Cardiac atrium fibroblast (primary cell): ENCODE data around the gene SULT1A2. TPM values are rescaled to one million over a fixed set of nuclear protein-coding genes. Genes with fewer than 3 reads are reported as not detected.

Source experiments
- total RNA-seq: library from RNA; depleted of rRNA; stranded (reverse); fragments of >200 nt; gene quantifications from 2 replicates; pipeline ENCODE4 v1.2.3, GENCODE V29; 2015

The SULT1A2 gene
- 4.7 and 5.5 TPM in 2 replicates for total RNA-seq

DNA sequence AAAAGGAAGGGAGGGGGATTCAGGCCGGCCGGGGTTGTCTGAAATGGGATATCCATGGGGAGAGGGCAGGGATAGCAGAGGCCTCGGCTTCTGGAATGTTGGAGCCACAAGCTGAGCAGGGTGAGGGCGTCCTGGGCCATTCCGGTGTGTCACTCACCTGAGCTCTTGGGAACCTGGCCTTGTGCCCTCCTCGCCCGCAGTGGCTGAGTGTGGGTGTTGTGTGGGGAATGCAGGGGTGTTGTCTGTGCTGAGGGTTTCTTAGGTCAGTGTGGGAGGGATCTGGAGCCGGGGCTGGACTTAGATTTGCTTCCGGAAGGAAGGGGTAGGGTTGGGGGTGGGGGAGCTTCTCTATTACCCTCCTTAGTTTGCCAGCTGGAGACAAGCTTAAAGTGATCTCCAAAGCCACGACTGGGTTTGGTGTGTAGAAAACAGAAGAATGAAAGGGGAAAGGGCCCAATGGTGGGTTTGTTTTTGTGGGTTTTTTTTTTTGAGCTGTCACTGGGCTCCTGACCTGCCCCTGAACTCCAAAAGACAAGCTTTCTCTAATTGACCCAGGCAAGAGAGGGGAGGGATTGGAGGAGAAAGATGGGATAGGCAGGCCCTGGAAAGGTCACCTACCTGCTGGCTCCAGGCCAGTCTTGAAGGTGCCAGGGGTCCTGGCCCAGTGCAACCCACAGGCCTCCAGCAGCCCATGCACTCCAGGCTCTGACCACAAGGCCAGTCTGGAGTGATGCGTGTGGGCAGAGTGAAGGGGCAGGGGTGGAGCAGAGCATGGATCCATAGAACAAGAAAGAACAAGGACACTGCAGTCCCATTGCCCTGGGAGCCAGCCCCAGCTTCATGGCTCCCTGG, at the start of gene SULT1A2:
Gene SULT1A2 (minus strand): TSS at position 211 of the 852 bp plus-strand sequence. CDS start 1,120 bp downstream, outside the sequence.

DNA sequence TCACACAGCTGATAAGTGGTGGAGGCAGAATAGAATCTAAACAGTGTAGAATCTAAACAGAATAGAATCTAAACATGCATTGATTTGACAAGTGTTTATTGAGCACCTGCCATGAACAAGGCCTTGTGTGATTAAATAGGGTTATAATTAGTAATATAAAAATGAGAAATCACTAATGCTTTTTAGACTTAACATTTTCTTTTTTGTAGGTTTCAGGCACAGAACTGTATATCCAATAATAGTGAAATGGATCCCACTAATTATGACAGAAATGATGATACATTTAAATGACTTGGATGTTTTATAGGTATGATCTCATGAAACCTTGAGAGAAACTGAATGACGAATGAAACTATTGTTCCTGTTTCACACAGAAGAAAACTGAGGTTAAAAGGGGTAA, 40.9 kb upstream of the SULT1A2 start, which contains the start of gene NPIPB8:
Gene NPIPB8 (plus strand): TSS at position 301 of the 400 bp plus-strand sequence. CDS start 296 bp downstream, outside the sequence.

DNA sequence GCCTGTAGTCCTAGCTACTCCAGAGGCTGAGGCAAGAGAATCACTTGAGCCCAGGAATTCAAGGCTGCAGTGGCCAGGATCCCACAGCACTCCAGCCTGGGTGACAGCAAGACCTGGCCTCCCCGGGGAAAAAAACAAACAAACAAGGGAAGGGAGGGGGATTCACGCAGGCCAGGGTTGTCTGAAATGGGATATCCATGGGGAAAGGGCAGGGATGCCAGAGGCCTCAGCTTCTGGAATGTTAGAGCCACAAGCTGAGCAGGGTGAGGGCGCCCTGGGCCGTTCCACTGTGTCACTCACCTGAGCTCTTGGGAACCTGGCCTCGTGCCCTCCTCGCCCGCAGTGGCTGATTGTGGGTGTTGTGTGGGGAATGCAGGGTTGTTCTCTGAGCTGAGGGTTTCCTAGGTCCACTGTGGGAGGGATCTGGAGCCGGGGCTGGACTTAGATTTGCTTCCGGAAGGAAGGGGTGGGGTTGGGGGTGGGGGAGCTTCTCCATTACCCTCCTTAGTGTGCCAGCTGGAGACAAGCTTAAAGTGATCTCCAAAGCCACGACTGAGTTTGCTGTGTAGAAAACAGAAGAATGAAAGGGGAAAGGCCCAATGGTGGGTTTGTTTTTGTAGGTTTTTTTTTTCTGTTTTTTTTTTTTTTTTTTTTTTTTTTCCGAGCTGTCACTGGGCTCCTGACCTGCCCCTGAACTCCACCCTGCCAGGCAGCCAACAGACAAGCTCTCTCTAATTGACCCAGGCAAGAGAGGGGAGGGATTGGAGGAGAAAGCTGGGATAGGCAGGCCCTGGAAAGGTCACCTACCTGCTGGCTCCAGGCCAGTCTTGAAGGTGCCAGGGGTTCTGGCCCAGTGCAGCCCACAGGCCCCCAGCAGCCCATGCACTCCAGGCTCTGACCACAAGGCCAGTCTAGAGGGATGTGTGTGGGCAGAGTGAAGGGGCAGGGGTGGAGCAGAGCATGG, 13.1 kb upstream of the SULT1A2 start, which contains the start of gene SULT1A1:
Gene SULT1A1 (minus strand): TSS at position 414 of the 964 bp plus-strand sequence. CDS start 1,189 bp downstream, outside the sequence.

DNA sequence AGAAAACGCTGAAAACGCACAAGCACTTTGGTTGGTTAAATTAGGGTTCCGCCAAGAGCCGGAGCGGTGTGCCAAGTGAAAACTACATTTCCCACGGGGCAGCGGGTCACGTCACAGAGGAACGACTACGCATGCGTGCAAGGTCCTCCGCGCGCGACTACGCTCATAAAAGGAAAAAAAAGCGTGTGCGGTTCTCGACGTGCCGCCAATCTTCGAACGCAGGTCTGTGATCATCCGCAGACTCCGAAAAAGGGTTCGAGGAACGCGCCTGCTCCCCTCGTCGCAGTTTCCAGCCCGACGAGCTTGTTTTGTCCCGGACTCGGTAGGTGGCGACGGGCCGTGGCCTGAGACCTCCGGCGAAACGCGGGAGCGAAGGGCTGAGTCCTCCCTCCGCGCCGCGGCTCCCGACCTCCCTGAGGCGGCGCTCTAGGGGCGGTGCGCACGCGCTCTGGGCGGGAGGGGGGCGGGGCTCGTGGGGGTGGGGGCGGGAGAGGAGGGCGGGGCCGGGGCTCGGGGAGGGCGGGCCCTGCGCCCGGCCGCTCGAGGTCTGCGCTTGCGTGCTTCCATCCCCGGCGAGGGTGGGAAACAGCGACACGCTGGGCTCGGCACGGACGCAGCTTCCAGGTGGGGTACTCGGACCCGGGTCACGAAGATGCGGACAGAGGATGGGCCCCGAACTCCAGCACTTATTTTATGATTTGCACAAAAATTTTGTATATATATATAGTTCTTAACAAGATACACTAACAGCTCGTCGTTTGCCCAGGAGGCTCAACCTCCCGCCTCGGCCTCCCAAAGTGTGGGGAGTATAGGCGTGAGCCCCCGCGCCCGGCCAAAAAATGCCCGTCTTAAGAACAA, 42.8 kb downstream of the SULT1A2 start, which contains the start of gene SGF29:
Gene SGF29 (plus strand): TSS at position 145 of the 858 bp plus-strand sequence. CDS start 27,150 bp downstream, outside the sequence.

Other genes with a start within 250 kb of the SULT1A2 start
- gene NPIPB6, start 233.5 kb downstream of the SULT1A2 start, total RNA-seq = 0.18 and 0.81 TPM in 2 replicates
- gene EIF3CL, start 193.2 kb downstream of the SULT1A2 start, total RNA-seq = 104 and 153 TPM in 2 replicates
- gene NPIPB7, start 124.7 kb downstream of the SULT1A2 start, total RNA-seq = not detected in 2 replicates
- gene CLN3, start 105.0 kb downstream of the SULT1A2 start, total RNA-seq = 12.6 and 24.6 TPM in 2 replicates
- not detected in 2 replicates for gene APOBR, start 102.4 kb downstream of the SULT1A2 start, total RNA-seq
- gene IL27, start 90.2 kb downstream of the SULT1A2 start, total RNA-seq = not detected in 2 replicates
- 19.1 and 57.4 TPM in 2 replicates for gene NUPR1, start 58.1 kb downstream of the SULT1A2 start, total RNA-seq
- gene SGF29, start 43.1 kb downstream of the SULT1A2 start, total RNA-seq = 8.4 and 13.9 TPM in 2 replicates
- gene SULT1A1, start 13.0 kb upstream of the SULT1A2 start, total RNA-seq = 42.8 and 48.0 TPM in 2 replicates
- not detected in 2 replicates for gene NPIPB8, start 41.0 kb upstream of the SULT1A2 start, total RNA-seq
- 156 and 183 TPM in 2 replicates for gene EIF3C, start 114.4 kb upstream of the SULT1A2 start, total RNA-seq
- gene NPIPB9, start 154.7 kb upstream of the SULT1A2 start, total RNA-seq = not detected in 2 replicates
- gene ATXN2L, start 225.9 kb upstream of the SULT1A2 start, total RNA-seq = 35.6 and 58.0 TPM in 2 replicates
- gene TUFM, start 249.3 kb upstream of the SULT1A2 start, total RNA-seq = 101 and 102 TPM in 2 replicates